Stomach (tissue), 9 donors: ENCODE data around the gene MED15. TPM values are rescaled to one million over a fixed set of nuclear protein-coding genes. Genes with fewer than 3 reads are reported as not detected.

ENCODE experiments used
- DNase-seq, 2 donors: peaks; one replicate each; pipeline versions ENCODE4 v3.0.0 to v3.0.0-alpha.2; 2013 to 2019
- H3K27ac ChIP-seq, 5 donors: fragments of 200-600 bp in 4 of 5; sonication (generic) in 4 of 5; one replicate each; pipeline ENCODE4 v1.5.1; 2013 to 2019; ENCODE audit warnings: mild to moderate bottlenecking in 1 of 5, moderate library complexity in 1 of 5
- H3K27me3 ChIP-seq, 3 donors: fragments of 200-600 bp; sonication (generic); one replicate each; pipeline ENCODE4 v1.5.1; 2017 to 2019; ENCODE audit warnings: mixed run types in 1 of 3
- H3K36me3 ChIP-seq, 4 donors: fragments of 200-600 bp; sonication (generic); 1 replicate in 3 of 4; 2 replicates in 1 of 4; pipeline ENCODE4 v1.5.1; 2016 to 2019
- H3K4me1 ChIP-seq, 4 donors: fragments of 200-600 bp; sonication (generic); one replicate each; pipeline ENCODE4 v1.5.1; 2016 to 2019
- H3K4me3 ChIP-seq, 4 donors: fragments of 200-600 bp; sonication (generic) in 3 of 4; one replicate each; pipeline ENCODE4 v1.5.1; 2016 to 2019; ENCODE audit warnings: mild to moderate bottlenecking in 1 of 4
- H3K9me3 ChIP-seq, 4 donors: fragments of 200-600 bp; sonication (generic); one replicate each; pipeline ENCODE4 v1.5.1; 2016 to 2019
- EP300 ChIP-seq: sonication (generic); formaldehyde crosslinking; IDR thresholded peaks from one replicate; pipeline ENCODE4 v1.6.1; 2017; ENCODE audit warnings: antibody characterized with exemption
- POLR2A ChIP-seq, 4 donors: fragments of 450-650 bp; IDR thresholded peaks; one replicate each; pipeline ENCODE4 v1.6.1; 2016; ENCODE audit warnings: antibody characterized with exemption in 4 of 4, control low read depth in 2 of 4, mild to moderate bottlenecking in 1 of 4, moderate library complexity in 1 of 4
- POLR2AphosphoS5 ChIP-seq, 3 donors: sonication (generic); formaldehyde crosslinking; IDR thresholded peaks; one replicate each; pipeline ENCODE4 v1.6.1; 2016; ENCODE audit warnings: antibody characterized with exemption in 3 of 3
- WGBS, 5 donors: extraction: QIAGEN DNeasy Blood & Tissue Kit in 3 of 5; methylation state at CpG; one replicate each; pipeline versions ENCODE4 v1.1.5 to v1.1.7; 2013 to 2018; 5-methylcytosine and 5-hydroxymethylcytosine counted together
- intact Hi-C: fragments of 100-400 bp; cut with DNase I; formaldehyde crosslinking; loops from one replicate; pipeline ENCODE4 v1.15.1; 2023; ENCODE audit warnings: low total_unique reads
- polyA plus RNA-seq, 3 donors: library from polyadenylated mRNA; stranded (reverse); fragments of 200-250 nt; gene quantifications; one replicate each; pipeline ENCODE4 v1.2.3, GENCODE V29; 2013
- total RNA-seq, 5 donors: library from RNA; depleted of rRNA; stranded (reverse); fragments of >200 nt; gene quantifications; one replicate each; pipeline versions ENCODE4 v1.1.0 to v1.2.3, GENCODE V29; 2014 to 2016
- TF ChIP-seq, protein P1 (sequence below), 7 experiments: fragments of 450-650 bp in 4 of 7; fragments of 200-600 bp in 3 of 7; sonication (generic) in 3 of 7; IDR thresholded peaks; one replicate each; pipeline ENCODE4 v1.5.1; 2016 to 2019; ENCODE audit warnings: antibody characterized with exemption in 7 of 7, control low read depth in 2 of 7, mild to moderate bottlenecking in 1 of 7
- donor health status: healthy with polysubstance abuse.
- donor health status: Bipolar disorder and iron deficiency.
- donor health status: healthy.

MED15 gene
- total and polyA plus RNA-seq, 8 donors, result 28.3 to 289 (median 69.6) TPM

DNA sequence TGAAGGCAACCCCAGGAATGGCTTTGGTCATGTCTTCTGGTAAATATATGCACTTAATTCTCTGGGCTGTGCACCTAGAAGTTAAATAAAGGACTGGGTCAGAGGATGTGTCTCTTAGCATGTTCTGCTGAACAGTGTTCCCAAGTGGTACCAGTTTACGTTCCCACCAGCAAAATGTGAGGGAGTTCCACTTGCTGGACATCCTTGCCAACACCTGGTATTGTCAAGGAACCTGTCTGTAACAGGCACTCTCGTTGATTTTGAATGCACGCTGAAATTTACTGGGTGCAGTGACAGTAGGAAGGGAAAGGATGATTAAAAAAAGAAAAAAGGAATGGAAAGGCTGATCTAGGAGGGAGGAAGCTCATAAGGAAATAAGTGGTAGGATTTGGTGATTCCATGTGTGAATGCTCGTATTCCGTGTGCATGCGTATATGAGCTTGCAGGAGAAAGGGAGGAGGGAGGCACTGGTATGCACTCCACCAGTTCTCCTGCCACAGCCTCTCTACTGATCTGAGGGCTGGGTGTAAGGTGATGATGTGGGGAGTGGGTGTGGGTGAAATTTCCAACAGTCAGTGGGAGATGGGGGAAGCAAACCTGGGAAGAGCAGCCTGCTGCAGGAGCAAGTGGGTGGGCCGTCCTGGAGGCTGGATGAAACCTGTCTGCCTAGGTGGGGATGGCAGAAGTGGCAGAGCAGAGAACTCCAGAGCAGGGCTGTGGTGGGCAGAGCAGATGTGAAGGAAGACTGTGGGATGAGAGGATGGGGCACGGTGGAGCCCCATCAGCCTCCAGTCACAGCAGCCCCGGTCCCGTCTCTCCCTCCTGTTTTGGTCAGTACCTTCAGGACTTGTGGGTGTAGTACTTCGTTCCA is 15.0 kb downstream of the MED15 start:
- peaks cover 20 to 53% (median 44%) of the 10 kb centered on the region in 4 donors for H3K36me3 ChIP-seq
- intact Hi-C loops, result no loop called here
- no peak overlapping the region for H3K4me3 ChIP-seq
- no peak overlapping the region for H3K27ac ChIP-seq
- no peak for TF ChIP-seq EP300
- no peak for TF ChIP-seq POLR2A (IDR thresholded peaks at IDR 0.05)
- TF ChIP-seq, protein P1, sequence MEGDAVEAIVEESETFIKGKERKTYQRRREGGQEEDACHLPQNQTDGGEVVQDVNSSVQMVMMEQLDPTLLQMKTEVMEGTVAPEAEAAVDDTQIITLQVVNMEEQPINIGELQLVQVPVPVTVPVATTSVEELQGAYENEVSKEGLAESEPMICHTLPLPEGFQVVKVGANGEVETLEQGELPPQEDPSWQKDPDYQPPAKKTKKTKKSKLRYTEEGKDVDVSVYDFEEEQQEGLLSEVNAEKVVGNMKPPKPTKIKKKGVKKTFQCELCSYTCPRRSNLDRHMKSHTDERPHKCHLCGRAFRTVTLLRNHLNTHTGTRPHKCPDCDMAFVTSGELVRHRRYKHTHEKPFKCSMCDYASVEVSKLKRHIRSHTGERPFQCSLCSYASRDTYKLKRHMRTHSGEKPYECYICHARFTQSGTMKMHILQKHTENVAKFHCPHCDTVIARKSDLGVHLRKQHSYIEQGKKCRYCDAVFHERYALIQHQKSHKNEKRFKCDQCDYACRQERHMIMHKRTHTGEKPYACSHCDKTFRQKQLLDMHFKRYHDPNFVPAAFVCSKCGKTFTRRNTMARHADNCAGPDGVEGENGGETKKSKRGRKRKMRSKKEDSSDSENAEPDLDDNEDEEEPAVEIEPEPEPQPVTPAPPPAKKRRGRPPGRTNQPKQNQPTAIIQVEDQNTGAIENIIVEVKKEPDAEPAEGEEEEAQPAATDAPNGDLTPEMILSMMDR (IDR thresholded peaks at IDR 0.05), result no peak
- no peak for TF ChIP-seq POLR2AphosphoS5 (IDR thresholded peaks at IDR 0.05)
- DNase-seq, result no peak
- 86 to 91% (median 89%) methylated on average over 11 of the region's 11 CpGs for WGBS, 5 donors
- no peaks in the 10 kb centered on the region for H3K27me3 ChIP-seq
- H3K4me1 ChIP-seq, result peaks cover 19 to 90% (median 48%) of the 10 kb centered on the region in 4 donors
- no peaks in the 10 kb centered on the region for H3K9me3 ChIP-seq

DNA sequence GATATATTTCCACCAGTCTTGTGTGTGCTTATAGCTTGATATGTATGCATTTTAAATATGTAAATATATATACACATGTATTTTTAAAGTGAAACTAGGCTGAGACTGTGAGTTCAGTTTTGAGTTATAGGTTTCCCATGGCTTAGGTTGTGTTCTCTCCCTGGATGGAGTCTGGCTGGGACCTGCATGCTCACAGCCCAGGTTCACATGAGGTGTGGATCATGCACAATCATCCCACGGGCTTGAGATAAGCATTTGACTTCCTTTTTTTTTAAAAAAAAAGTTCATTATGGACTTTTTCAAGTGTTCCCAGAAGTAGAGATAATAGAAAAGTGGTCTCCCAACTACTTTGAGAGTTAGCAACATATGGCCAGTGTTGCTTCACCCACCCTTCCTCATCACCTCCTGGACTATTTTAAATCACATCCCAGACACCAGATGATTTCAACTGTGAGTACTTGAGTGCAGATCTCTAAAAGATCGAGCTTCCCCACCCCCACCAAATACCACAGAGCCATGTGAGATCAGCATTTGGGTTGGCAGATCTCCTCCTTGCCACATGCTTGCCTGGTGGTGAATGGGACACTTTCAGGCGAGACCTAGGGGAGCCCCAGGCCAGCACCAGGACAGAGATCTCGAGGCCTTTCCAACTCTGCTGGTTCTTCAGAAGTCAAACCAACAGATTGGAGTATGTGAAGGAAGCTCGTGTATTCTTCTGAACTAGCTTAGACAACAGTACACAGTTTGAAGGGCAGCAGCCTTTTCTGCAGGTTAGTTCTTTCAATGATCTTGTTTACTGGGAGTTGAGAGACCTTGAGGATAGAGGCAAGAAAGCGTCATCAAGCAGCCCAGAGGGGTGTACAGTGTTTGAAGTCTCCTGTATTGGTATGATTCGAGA is 15.9 kb downstream of the MED15 start:
- Histone ChIP-seq H3K9me3 (no peaks in the 10 kb centered on the region), H3K36me3 (peaks cover 20 to 53% (median 46%) of the 10 kb centered on the region in 4 donors), H3K4me3 (no peak overlapping the region), H3K4me1 (peaks cover 17 to 86% (median 43%) of the 10 kb centered on the region in 4 donors), H3K27ac (peak overlapping the region in 1 of 5 donors; percentile 20), H3K27me3 (no peaks in the 10 kb centered on the region)
- TF ChIP-seq EP300, result no peak
- no peak for TF ChIP-seq POLR2A (IDR thresholded peaks at IDR 0.05)
- TF ChIP-seq POLR2AphosphoS5 (IDR thresholded peaks at IDR 0.05), result no peak
- TF ChIP-seq, protein P1 (IDR thresholded peaks at IDR 0.05), result no peak
- intact Hi-C loops, result no loop called here
- 48 to 54% (median 49%) methylated on average over 7 of the region's 7 CpGs for WGBS, 5 donors
- no peak for DNase-seq

DNA sequence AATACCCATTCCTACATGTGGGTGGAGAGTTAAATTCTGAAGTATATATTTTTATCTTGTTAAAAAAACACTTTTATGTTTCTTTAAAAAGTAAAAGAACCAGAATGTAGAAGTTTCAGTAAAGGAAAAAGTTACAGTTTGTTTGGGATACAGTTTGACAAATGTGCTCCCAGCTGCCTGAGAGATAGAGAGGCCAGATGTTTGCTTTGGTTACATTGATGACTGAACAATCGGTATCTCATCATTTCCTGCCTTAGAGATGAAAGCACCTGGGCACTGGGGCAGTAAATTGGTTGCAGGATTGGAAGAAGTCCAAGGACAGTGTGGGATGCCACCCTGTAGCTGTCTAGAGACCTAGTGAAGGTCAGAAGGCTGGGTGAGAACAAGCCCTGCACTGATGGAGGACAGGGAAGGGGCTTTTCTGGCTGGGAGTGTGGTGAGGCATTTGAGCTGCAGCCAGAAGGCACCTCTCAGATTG is 16.6 kb downstream of the MED15 start:
- intact Hi-C loops, result no loop called here
- DNase-seq, result peak in 1 of 2 donors; percentile 49
- Histone ChIP-seq H3K27me3 (no peaks in the 10 kb centered on the region), H3K4me1 (peaks cover 17 to 90% (median 43%) of the 10 kb centered on the region in 4 donors), H3K4me3 (no peak overlapping the region), H3K9me3 (no peaks in the 10 kb centered on the region), H3K36me3 (peaks cover 15 to 54% (median 46%) of the 10 kb centered on the region in 4 donors), H3K27ac (peak overlapping the region in 2 of 5 donors; percentile 0 to 34)
- WGBS, 5 donors, result 0 to 8% (median 6%) methylated on average over 1 of the region's 1 CpG
- TF ChIP-seq, protein P1 (IDR thresholded peaks at IDR 0.05), result no peak
- no peak for TF ChIP-seq EP300
- TF ChIP-seq POLR2AphosphoS5 (IDR thresholded peaks at IDR 0.05), result no peak
- no peak for TF ChIP-seq POLR2A (IDR thresholded peaks at IDR 0.05)

DNA sequence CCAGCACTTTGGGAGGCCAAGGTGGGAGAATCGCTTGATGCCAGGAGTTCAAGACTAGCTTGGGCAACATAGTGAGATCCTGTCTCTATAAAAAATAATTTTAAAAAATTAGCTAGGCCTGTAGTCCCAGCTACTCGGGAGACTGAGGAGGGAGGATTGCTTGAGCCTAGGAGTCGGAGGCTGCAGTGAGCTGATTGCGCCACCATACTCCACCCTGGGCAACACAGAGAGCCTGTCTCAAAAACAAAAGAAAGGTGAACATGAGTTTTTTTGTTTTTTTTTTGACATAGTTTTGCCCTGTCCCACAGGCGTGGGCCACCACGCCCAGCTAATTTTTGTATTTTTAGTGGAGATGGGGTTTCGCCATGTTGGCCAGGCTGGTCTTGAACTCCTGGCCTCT is 17.6 kb downstream of the MED15 start:
- 95 to 98% (median 95%) methylated on average over 7 of the region's 7 CpGs for WGBS, 5 donors
- H3K36me3 ChIP-seq, result peaks cover 5 to 44% (median 36%) of the 10 kb centered on the region in 4 donors
- no peaks in the 10 kb centered on the region for H3K27me3 ChIP-seq
- peaks cover 22 to 91% (median 42%) of the 10 kb centered on the region in 4 donors for H3K4me1 ChIP-seq
- H3K9me3 ChIP-seq, result no peaks in the 10 kb centered on the region
- intact Hi-C loops, result no loop called here
- no peak overlapping the region for H3K4me3 ChIP-seq
- no peak for DNase-seq
- no peak for TF ChIP-seq POLR2A (IDR thresholded peaks at IDR 0.05)
- H3K27ac ChIP-seq, result no peak overlapping the region
